Measurements from ENCODE around the gene SOD3.

The SOD3 gene

DNA sequence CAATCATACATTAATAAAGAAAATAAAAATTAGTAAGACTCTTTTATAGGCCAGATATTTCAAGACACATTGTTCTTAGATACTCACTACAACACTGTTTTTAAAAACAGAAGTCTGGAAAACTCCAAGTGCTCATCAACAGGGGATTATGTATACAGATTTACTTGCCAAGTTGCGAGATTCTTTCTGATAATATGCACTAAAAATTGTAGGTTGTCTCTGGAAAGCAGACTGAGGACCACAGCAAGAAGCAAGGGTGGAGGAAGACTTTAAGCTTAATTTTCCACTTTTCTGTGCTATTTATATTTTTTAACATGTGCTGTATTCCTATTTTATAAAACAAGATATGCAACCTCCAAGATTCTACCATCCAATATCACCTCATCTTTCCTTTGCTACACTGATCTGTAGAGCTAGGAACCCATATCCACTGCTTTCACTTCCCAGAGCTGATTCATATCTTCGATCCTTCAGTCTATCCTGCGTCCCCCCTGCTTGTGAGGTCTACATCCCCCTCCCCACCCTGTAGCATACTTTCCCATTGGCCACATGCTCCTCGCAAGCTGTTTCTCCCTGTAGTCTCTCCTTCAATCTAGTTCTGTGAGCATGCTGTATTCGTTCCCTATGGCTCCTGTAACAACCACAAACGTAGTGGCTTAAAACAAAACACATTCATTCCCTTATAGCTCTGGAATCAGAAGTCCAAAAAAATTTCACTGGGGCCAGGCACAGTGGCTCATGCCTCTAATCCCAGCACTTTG, 15.7 kb downstream of the SOD3 start:
- ChIA-PET POLR2A (no interaction called here), CTCF (no interaction called here)
- Histone ChIP-seq H3K27ac (ENCODE audit: extremely low read depth, low read depth, low read length) (no peak overlapping the region), H3K36me3 (ENCODE audit: control insufficient read depth in 2 of 2, insufficient read depth in 1 of 2, low read length in 2 of 2) (no peaks in the 10 kb centered on the region), H3K4me1 (ENCODE audit: control insufficient read depth, insufficient read depth, low read length) (no peaks in the 10 kb centered on the region), H3K4me3 (ENCODE audit: low read depth, low read length) (no peak overlapping the region), H3K9me3 (ENCODE audit: control insufficient read depth, insufficient read depth, low read depth, low read length) (no peaks in the 10 kb centered on the region)
- TF ChIP-seq, protein P1, sequence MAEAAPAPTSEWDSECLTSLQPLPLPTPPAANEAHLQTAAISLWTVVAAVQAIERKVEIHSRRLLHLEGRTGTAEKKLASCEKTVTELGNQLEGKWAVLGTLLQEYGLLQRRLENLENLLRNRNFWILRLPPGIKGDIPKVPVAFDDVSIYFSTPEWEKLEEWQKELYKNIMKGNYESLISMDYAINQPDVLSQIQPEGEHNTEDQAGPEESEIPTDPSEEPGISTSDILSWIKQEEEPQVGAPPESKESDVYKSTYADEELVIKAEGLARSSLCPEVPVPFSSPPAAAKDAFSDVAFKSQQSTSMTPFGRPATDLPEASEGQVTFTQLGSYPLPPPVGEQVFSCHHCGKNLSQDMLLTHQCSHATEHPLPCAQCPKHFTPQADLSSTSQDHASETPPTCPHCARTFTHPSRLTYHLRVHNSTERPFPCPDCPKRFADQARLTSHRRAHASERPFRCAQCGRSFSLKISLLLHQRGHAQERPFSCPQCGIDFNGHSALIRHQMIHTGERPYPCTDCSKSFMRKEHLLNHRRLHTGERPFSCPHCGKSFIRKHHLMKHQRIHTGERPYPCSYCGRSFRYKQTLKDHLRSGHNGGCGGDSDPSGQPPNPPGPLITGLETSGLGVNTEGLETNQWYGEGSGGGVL (tag by site-specific recombination; IDR thresholded peaks at IDR 0.05): no peak
- TF ChIP-seq ZNF174 (tag by site-specific recombination; IDR thresholded peaks at IDR 0.05) (no peak), ZNF239 (tag by site-specific recombination; IDR thresholded peaks at IDR 0.05) (no peak)

DNA sequence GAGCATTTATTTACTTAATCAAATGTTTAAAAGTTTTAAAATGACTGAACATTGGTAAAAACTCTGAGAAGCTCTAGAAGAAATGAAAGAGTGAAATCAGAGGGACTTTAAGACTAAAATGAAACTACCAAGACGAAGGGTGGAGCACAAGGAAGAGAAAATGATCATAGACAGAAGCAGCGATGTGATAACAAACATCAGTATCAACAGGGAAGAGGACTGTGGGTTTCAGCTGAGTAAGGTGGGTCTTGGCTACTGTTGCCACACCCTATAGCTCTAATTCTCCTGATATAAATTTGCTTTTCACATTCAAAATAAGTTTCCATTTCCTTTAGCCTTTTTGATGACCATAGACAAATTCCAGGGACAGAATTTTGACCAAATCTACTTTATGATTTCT, 18.4 kb downstream of the SOD3 start:
- no peaks in the 10 kb centered on the region for H3K9me3 ChIP-seq (ENCODE audit: control insufficient read depth, insufficient read depth, low read depth, low read length)
- ChIA-PET CTCF (no interaction called here), POLR2A (no interaction called here)
- TF ChIP-seq ZNF704 (tag by site-specific recombination; IDR thresholded peaks at IDR 0.05) (no peak), ZNF548 (tag by site-specific recombination; IDR thresholded peaks at IDR 0.05) (no peak), ZNF23 (tag by site-specific recombination; IDR thresholded peaks at IDR 0.05; ENCODE audit: borderline replicate concordance) (no peak), ZFP3 (tag by site-specific recombination; IDR thresholded peaks at IDR 0.05; ENCODE audit: low read depth) (no peak), ZNF202 (tag by site-specific recombination; IDR thresholded peaks at IDR 0.05; ENCODE audit: borderline replicate concordance) (no peak), ZNF529 (tag by site-specific recombination; IDR thresholded peaks at IDR 0.05; ENCODE audit: insufficient replicate concordance) (no peak), PRDM2 (tag by site-specific recombination; IDR thresholded peaks at IDR 0.05; ENCODE audit: borderline replicate concordance) (no peak), BCL11A (tag by site-specific recombination; IDR thresholded peaks at IDR 0.05; ENCODE audit: low read depth) (no peak), ZNF558 (tag by site-specific recombination; IDR thresholded peaks at IDR 0.05) (no peak), ZNF707 (tag by site-specific recombination; IDR thresholded peaks at IDR 0.05) (no peak), ZNF146 (tag by site-specific recombination; IDR thresholded peaks at IDR 0.05) (no peak), ZNF140 (tag by site-specific recombination; IDR thresholded peaks at IDR 0.05) (no peak)
- no peak overlapping the region for H3K27ac ChIP-seq (ENCODE audit: extremely low read depth, low read depth, low read length)
- no peak overlapping the region for H3K4me3 ChIP-seq (ENCODE audit: low read depth, low read length)
- no peaks in the 10 kb centered on the region for H3K4me1 ChIP-seq (ENCODE audit: control insufficient read depth, insufficient read depth, low read length)
- no peaks in the 10 kb centered on the region for H3K36me3 ChIP-seq (ENCODE audit: control insufficient read depth in 2 of 2, insufficient read depth in 1 of 2, low read length in 2 of 2)

All from HEK293 (cell line).